ENCODE measurements around the gene ZSCAN5B.
"Not testable (repeated sequence)": the region's sequence is repeated elsewhere in the genome, so short reads cannot be mapped to it uniquely, and the experiment has no call there.

DNA sequence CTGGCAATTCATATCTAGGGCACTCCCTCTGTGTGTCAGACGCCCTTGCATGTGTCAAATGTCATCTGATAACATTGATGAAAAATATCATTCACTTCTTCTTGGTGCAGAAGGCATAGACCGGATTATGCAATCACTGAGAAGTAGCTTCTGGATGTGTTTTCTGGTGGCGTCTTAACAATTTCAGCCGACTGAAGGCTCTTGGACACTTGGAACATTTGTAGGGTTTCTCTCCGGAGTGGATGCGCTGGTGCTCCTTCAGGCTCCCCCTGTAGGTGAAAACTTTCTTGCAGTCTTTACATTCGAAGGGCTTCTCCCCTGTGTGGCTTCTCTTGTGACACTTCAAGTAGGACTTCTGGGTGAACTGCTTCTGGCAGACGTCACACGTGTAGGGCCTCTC is 23.9 kb upstream of the ZSCAN5B start:
- TF ChIP-seq, protein P1, sequence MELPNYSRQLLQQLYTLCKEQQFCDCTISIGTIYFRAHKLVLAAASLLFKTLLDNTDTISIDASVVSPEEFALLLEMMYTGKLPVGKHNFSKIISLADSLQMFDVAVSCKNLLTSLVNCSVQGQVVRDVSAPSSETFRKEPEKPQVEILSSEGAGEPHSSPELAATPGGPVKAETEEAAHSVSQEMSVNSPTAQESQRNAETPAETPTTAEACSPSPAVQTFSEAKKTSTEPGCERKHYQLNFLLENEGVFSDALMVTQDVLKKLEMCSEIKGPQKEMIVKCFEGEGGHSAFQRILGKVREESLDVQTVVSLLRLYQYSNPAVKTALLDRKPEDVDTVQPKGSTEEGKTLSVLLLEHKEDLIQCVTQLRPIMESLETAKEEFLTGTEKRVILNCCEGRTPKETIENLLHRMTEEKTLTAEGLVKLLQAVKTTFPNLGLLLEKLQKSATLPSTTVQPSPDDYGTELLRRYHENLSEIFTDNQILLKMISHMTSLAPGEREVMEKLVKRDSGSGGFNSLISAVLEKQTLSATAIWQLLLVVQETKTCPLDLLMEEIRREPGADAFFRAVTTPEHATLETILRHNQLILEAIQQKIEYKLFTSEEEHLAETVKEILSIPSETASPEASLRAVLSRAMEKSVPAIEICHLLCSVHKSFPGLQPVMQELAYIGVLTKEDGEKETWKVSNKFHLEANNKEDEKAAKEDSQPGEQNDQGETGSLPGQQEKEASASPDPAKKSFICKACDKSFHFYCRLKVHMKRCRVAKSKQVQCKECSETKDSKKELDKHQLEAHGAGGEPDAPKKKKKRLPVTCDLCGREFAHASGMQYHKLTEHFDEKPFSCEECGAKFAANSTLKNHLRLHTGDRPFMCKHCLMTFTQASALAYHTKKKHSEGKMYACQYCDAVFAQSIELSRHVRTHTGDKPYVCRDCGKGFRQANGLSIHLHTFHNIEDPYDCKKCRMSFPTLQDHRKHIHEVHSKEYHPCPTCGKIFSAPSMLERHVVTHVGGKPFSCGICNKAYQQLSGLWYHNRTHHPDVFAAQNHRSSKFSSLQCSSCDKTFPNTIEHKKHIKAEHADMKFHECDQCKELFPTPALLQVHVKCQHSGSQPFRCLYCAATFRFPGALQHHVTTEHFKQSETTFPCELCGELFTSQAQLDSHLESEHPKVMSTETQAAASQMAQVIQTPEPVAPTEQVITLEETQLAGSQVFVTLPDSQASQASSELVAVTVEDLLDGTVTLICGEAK (IDR thresholded peaks at IDR 0.05): not testable (repeated sequence)
- TF ChIP-seq, protein P1 (CRISPR knock-in tag; IDR thresholded peaks at IDR 0.05): not testable (repeated sequence)
- not testable (repeated sequence) for TF ChIP-seq ZNF850 (CRISPR knock-in tag; conservative IDR thresholded peaks at IDR 0.05); BHLHE40 (IDR thresholded peaks at IDR 0.05; ENCODE audit: low read length); ISL2 (CRISPR knock-in tag; IDR thresholded peaks at IDR 0.05); NFE2 (CRISPR knock-in tag; IDR thresholded peaks at IDR 0.05); ZFX (CRISPR knock-in tag; IDR thresholded peaks at IDR 0.05; ENCODE audit: low read depth); ZBTB42 (CRISPR knock-in tag; IDR thresholded peaks at IDR 0.05); MAFK (conservative IDR thresholded peaks at IDR 0.05 in 1 of 2, IDR thresholded peaks at IDR 0.05 in 1 of 2; ENCODE audit: low read length in 2 of 2); ZNF549 (CRISPR knock-in tag; IDR thresholded peaks at IDR 0.05); PHF21A (CRISPR knock-in tag; IDR thresholded peaks at IDR 0.05); SAFB2 (CRISPR knock-in tag; IDR thresholded peaks at IDR 0.05; ENCODE audit: borderline replicate concordance, low read depth)
- TF ChIP-seq, protein P2, sequence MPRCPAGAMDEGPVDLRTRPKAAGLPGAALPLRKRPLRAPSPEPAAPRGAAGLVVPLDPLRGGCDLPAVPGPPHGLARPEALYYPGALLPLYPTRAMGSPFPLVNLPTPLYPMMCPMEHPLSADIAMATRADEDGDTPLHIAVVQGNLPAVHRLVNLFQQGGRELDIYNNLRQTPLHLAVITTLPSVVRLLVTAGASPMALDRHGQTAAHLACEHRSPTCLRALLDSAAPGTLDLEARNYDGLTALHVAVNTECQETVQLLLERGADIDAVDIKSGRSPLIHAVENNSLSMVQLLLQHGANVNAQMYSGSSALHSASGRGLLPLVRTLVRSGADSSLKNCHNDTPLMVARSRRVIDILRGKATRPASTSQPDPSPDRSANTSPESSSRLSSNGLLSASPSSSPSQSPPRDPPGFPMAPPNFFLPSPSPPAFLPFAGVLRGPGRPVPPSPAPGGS (CRISPR knock-in tag; IDR thresholded peaks at IDR 0.05): not testable (repeated sequence)
